Heart right ventricle (tissue), 16 donors: ENCODE measurements around the gene VPS13D. TPM values are rescaled to one million over a fixed set of nuclear protein-coding genes. Genes with fewer than 3 reads are reported as not detected.
A peak's percentile ranks its signal among the peaks of the same experiment; 100 is the strongest.

Experiments used
- ATAC-seq, 8 donors: fragments of 200-7000 bp; cut with Tn5 transposase; one replicate each; pipeline ENCODE4 v1.9.1; 2020; ENCODE audit warnings: mild to moderate bottlenecking in 8 of 8, moderate library complexity in 8 of 8, moderate number of reproducible peaks in 1 of 8
- DNase-seq, 2 donors: peaks; one replicate each; pipeline ENCODE4 v3.0.0-alpha.2; 2020
- H3K27ac ChIP-seq, 10 donors: fragments of 200-600 bp; sonication (generic) in 2 of 10; one replicate each; pipeline versions ENCODE4 v1.5.0 to v1.8.0; 2020 to 2022; ENCODE audit warnings: mild to moderate bottlenecking in 3 of 10
- H3K27me3 ChIP-seq, 7 donors: fragments of 200-600 bp; one replicate each; pipeline ENCODE4 v1.8.0; 2021 to 2022; ENCODE audit warnings: mild to moderate bottlenecking in 2 of 7
- H3K36me3 ChIP-seq, 9 donors: fragments of 200-600 bp; sonication (generic) in 1 of 9; one replicate each; pipeline versions ENCODE4 v1.5.0 to v1.8.0; 2020 to 2022; ENCODE audit warnings: mild to moderate bottlenecking in 2 of 9
- H3K4me1 ChIP-seq, 9 donors: fragments of 200-600 bp; sonication (generic) in 1 of 9; one replicate each; pipeline versions ENCODE4 v1.5.0 to v1.8.0; 2020 to 2022; ENCODE audit warnings: mild to moderate bottlenecking in 4 of 9
- H3K4me3 ChIP-seq, 10 donors: fragments of 200-600 bp; sonication (generic) in 2 of 10; one replicate each; pipeline versions ENCODE4 v1.5.0 to v1.8.0; 2020 to 2022; ENCODE audit warnings: mild to moderate bottlenecking in 7 of 10, moderate library complexity in 2 of 10
- H3K9me3 ChIP-seq, 11 donors: fragments of 200-600 bp in 10 of 11; sonication (generic) in 2 of 11; one replicate each; pipeline versions ENCODE4 v1.5.0 to v1.8.0; 2013 to 2022; ENCODE audit warnings: mild to moderate bottlenecking in 2 of 11, control low read depth in 1 of 11, moderate library complexity in 1 of 11
- WGBS, 2 donors: extraction: QIAGEN DNeasy Blood & Tissue Kit; methylation state at CpG; one replicate each; pipeline ENCODE4 v1.1.7; 2013; ENCODE audit warnings: inconsistent platforms in 1 of 2; 5-methylcytosine and 5-hydroxymethylcytosine counted together
- intact Hi-C, 10 donors: fragments of 100-400 bp; cut with DNase I; formaldehyde crosslinking; loops; one replicate each; pipeline versions ENCODE4 v1.11.1 to v1.14.2; 2022
- polyA plus RNA-seq, 2 donors: library from polyadenylated mRNA; stranded (reverse); fragments of 200-250 nt; gene quantifications; one replicate each; pipeline ENCODE4 v1.2.3, GENCODE V29; 2013
- total RNA-seq, 10 donors: library from RNA; stranded (reverse); fragmentation: NEBNext Ultra II Directional in 3 of 10; extraction: Animal tissue kit (Norgen Biotek cat#: 25700) in 3 of 10; gene quantifications; one replicate each; pipeline versions ENCODE4 v1.2.1 to v1.2.4, GENCODE V29; 2021 to 2023
- TF ChIP-seq, protein P1 (sequence below), 9 donors: fragments of 200-600 bp; sonication (generic) in 2 of 9; IDR thresholded peaks; one replicate each; pipeline versions ENCODE4 v1.5.0 to v1.8.0; 2021 to 2022; ENCODE audit warnings: antibody characterized with exemption in 9 of 9, mild to moderate bottlenecking in 5 of 9, moderate library complexity in 1 of 9
- donor health status: Arrhythmogenic right ventricular cardiomyopathy.
- donor health status: ischemic (EF 13 %, LVEDD 7.1; RV severe dilation, severe dysfunction).
- donor health status: healthy with polysubstance abuse.
- donor health status: DM: no; HTN: yes; CAD: no.
- donor health status: DM: no; HTN: no; CAD: no.
- donor health status: ischemic (EF 25% LVEDD 6.9; RV normal size, moderate dysfunction).
- donor health status: ischemic (EF 25% LVEDD 5.7; RV mildly dilated, moderate dysfunction).
- donor health status: healthy.
- donor health status: DM: yes; HTN: yes; CAD: no.
- donor health status: Ischemic cardiomyopathy.
- donor health status: ischemic (EF 35%, LVEDD 5.7; RV mildly dilated, moderate dysfunction).
- donor health status: nonischemic (EF 11% LVEDD 7.7; RV severe dilation, severe dysfunction).
- donor health status: DM: yes; HTN: yes; CAD: no.
- donor health status: PGD.
- donor health status: ischemic (EF 29% LVEDD 5.4; RV normal size, mild dysfunction).
- donor health status: nonischemic (EF 23%, LVEDD 6.1; RV moderate dilation, normal function).

Gene VPS13D
- total and polyA plus RNA-seq, 12 donors, result 36.9 to 161 (median 83.3) TPM

DNA sequence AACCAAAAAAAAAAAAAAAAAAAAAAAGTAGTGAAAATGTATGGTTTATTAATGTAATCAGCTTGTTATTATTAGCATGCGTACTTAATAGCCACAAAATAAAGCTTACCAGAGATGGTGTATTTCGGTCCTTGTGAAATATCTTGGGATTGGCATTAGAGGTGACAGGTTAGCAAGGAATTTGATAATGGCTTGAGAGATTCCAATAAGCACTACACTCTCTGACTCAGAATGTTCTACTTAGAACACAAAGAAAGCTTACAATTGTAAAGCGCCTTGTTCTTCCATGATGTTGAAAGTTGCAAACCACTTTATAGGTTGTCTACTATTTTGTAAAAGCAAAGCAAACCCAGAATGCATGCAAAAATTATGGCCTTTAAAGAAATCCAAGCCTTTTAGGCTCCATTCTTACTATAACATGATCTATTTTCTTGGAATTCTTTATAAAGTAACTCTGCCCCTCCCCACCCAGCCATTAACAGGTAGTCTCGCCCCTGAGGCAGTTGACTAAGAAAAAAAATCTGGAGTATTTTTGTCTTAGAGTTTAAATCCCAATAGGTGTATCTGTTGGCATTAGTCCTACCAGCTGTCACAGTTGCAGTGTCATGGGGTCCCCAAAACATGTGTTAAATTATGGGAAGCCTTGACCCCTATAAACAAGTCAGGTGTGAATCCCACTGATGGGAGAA, 259.0 kb downstream of the VPS13D start:
- Histone ChIP-seq H3K27me3 (no peaks in the 10 kb centered on the region), H3K4me1 (peaks cover 12 to 30% (median 25%) of the 10 kb centered on the region in 9 donors), H3K36me3 (peaks cover 0 to 52% (median 0%) of the 10 kb centered on the region in 9 donors), H3K27ac (no peak overlapping the region), H3K9me3 (no peaks in the 10 kb centered on the region), H3K4me3 (no peak overlapping the region)
- WGBS, 2 donors, result 92 to 99% methylated on average over 4 of the region's 4 CpGs
- intact Hi-C loops, result loop anchor here in 1 of 10 donors (10.0 kb wide), 1 partner anchor 74 kb away; no protein-coding TSS in a partner anchor
- DNase-seq (no peak), ATAC-seq (no peak)
- TF ChIP-seq, protein P1, sequence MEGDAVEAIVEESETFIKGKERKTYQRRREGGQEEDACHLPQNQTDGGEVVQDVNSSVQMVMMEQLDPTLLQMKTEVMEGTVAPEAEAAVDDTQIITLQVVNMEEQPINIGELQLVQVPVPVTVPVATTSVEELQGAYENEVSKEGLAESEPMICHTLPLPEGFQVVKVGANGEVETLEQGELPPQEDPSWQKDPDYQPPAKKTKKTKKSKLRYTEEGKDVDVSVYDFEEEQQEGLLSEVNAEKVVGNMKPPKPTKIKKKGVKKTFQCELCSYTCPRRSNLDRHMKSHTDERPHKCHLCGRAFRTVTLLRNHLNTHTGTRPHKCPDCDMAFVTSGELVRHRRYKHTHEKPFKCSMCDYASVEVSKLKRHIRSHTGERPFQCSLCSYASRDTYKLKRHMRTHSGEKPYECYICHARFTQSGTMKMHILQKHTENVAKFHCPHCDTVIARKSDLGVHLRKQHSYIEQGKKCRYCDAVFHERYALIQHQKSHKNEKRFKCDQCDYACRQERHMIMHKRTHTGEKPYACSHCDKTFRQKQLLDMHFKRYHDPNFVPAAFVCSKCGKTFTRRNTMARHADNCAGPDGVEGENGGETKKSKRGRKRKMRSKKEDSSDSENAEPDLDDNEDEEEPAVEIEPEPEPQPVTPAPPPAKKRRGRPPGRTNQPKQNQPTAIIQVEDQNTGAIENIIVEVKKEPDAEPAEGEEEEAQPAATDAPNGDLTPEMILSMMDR (IDR thresholded peaks at IDR 0.05), result no peak

DNA sequence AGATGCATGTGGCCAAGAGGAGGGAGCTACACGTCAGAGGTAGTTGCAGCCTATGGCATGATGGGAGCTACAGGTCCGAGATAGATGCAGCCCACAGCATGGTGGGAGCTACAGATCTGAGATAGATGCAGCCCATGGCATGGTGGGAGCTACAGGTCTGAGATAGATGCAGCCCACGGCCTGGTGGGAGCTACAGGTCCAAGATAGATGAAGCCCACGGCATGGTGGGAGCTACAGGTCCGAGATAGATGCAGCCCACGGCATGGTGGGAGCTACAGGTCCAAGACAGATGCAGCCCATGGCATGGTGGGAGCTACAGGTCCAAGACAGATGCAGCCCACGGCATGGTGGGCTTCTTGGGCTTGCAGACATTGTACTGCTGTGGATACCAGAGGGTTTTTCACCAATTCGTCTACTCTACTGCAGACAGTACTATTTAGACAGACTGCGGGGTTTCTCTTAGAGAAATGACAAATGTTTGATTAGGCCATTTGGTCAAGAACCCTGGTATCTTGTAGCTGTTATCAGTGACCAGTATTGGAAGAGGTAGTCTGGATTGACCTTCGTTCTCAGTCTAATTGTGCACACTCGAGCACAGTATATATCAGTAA, 260.8 kb downstream of the VPS13D start:
- ATAC-seq, result no peak
- Histone ChIP-seq H3K4me3 (no peak overlapping the region), H3K36me3 (peaks cover 0 to 50% (median 0%) of the 10 kb centered on the region in 9 donors), H3K27ac (no peak overlapping the region), H3K27me3 (no peaks in the 10 kb centered on the region), H3K4me1 (peaks cover 7 to 27% (median 25%) of the 10 kb centered on the region in 9 donors), H3K9me3 (no peaks in the 10 kb centered on the region)
- intact Hi-C loops, result loop anchor here in 2 of 10 donors (10.0 kb wide), 2 partner anchors 56 to 156 kb away; no protein-coding TSS in a partner anchor
- DNase-seq, result no peak
- 94 to 95% methylated on average over 11 of the region's 11 CpGs for WGBS, 2 donors
- TF ChIP-seq, protein P1 (IDR thresholded peaks at IDR 0.05), result no peak

DNA sequence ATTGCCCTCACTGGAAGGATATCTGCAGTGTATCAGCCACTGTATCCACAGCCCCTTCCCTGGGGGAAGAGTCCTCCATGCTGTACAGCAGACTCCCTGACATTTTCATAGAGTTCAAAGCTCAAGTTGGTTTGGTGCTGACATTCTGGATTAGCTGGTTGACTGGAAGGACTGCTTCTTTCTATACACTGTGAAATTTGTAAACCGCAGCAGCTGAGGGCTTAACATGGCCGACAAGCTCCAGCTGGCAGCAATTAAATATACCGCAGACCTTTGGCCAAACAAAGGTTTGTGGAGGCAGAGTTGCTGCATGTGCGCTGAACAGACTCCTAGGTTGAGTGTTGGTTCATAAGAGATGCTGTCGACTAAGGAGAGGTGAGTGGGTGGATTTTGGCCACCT, 261.8 kb downstream of the VPS13D start:
- Histone ChIP-seq H3K27ac (no peak overlapping the region), H3K4me3 (no peak overlapping the region), H3K4me1 (peaks cover 9 to 27% (median 25%) of the 10 kb centered on the region in 9 donors), H3K36me3 (peaks cover 0 to 50% (median 0%) of the 10 kb centered on the region in 9 donors), H3K27me3 (no peaks in the 10 kb centered on the region), H3K9me3 (no peaks in the 10 kb centered on the region)
- ATAC-seq (no peak), DNase-seq (no peak)
- intact Hi-C loops, result loop anchor here in 2 of 10 donors (10.0 kb wide), 2 partner anchors 57 to 157 kb away; no protein-coding TSS in a partner anchor
- TF ChIP-seq, protein P1 (IDR thresholded peaks at IDR 0.05), result no peak
- 95 to 97% methylated on average over 5 of the region's 5 CpGs for WGBS, 2 donors

DNA sequence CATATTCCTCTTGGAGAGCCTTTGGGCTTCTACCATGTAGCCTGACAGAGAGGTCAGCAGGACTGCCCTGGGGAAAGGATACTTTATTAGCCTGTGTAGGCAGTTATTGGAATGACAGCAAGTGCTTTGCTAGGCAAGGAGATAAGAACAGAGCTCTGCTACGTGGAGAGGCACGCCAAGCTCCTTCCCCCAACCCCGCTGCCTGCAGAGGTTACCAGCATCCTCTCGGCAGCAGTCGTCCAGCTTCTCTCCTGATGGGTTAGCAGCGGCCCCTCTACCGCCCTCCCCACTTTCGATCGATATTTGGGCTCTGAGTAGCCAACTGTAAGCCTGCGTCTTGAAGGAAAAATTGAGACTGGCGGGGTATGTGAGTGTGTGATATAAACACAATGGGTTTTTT, 265.9 kb downstream of the VPS13D start:
- peak overlapping the region in 9 of 10 donors; percentile 46 to 83 (median 68) for H3K27ac ChIP-seq

More for the DNA sequence above, 265.9 kb downstream of the VPS13D start:
- Histone ChIP-seq H3K36me3 (peaks cover 0 to 73% (median 15%) of the 10 kb centered on the region in 9 donors), H3K4me1 (peaks cover 8 to 31% (median 26%) of the 10 kb centered on the region in 9 donors), H3K4me3 (no peak overlapping the region), H3K9me3 (no peaks in the 10 kb centered on the region), H3K27me3 (no peaks in the 10 kb centered on the region)
- WGBS, 2 donors, result 44 to 61% methylated on average over 11 of the region's 11 CpGs
- TF ChIP-seq, protein P1 (IDR thresholded peaks at IDR 0.05), result no peak
- intact Hi-C loops, result loop anchor here in 3 of 10 donors (5.0 to 10.0 kb wide), 3 partner anchors 61 to 161 kb away; partner anchors contain the start of gene DHRS3 (in 1 of the 3)
- peak; percentile 39 to 91 (median 80) for ATAC-seq
- no peak for DNase-seq
